Heart left ventricle (tissue), 16 donors: ENCODE measurements around the gene CRYL1. TPM values are rescaled to one million over a fixed set of nuclear protein-coding genes. Genes with fewer than 3 reads are reported as not detected.

Experiments
- ATAC-seq, 4 donors: fragments of 200-7000 bp; cut with Tn5 transposase; one replicate each; pipeline ENCODE4 v1.9.1; 2020 to 2022; ENCODE audit warnings: moderate library complexity in 4 of 4, mild to moderate bottlenecking in 3 of 4, moderate number of reproducible peaks in 1 of 4
- DNase-seq, 5 donors: peaks; one replicate each; pipeline ENCODE4 v3.0.0-alpha.2; 2020
- H3K27ac ChIP-seq, 12 donors: fragments of 200-600 bp; sonication (generic) in 4 of 12; one replicate each; pipeline versions ENCODE4 v1.5.0 to v1.8.0; 2016 to 2022; ENCODE audit warnings: mild to moderate bottlenecking in 2 of 12
- H3K27me3 ChIP-seq, 9 donors: fragments of 200-600 bp; sonication (generic) in 2 of 9; one replicate each; pipeline versions ENCODE4 v1.5.1 to v1.8.0; 2016 to 2022; ENCODE audit warnings: mild to moderate bottlenecking in 3 of 9
- H3K36me3 ChIP-seq, 9 donors: fragments of 200-600 bp; sonication (generic) in 2 of 9; one replicate each; pipeline versions ENCODE4 v1.5.0 to v1.8.0; 2018 to 2022; ENCODE audit warnings: mild to moderate bottlenecking in 2 of 9
- H3K4me1 ChIP-seq, 12 donors: fragments of 200-600 bp; sonication (generic) in 4 of 12; one replicate each; pipeline versions ENCODE4 v1.5.0 to v1.8.0; 2016 to 2022; ENCODE audit warnings: mild to moderate bottlenecking in 3 of 12
- H3K4me3 ChIP-seq, 12 donors: fragments of 200-600 bp; sonication (generic) in 4 of 12; one replicate each; pipeline versions ENCODE4 v1.5.0 to v1.8.0; 2017 to 2022; ENCODE audit warnings: mild to moderate bottlenecking in 9 of 12, moderate library complexity in 4 of 12
- H3K9me3 ChIP-seq, 12 donors: fragments of 200-600 bp; sonication (generic) in 4 of 12; one replicate each; pipeline versions ENCODE4 v1.5.0 to v1.8.0; 2016 to 2022; ENCODE audit warnings: mild to moderate bottlenecking in 1 of 12
- CTCF ChIP-seq, 12 donors: fragments of 200-600 bp; sonication (generic) in 4 of 12; IDR thresholded peaks; one replicate each; pipeline versions ENCODE4 v1.5.0 to v1.8.0; 2018 to 2022; ENCODE audit warnings: antibody characterized with exemption in 12 of 12, mild to moderate bottlenecking in 5 of 12
- POLR2A ChIP-seq, 2 donors: fragments of 450-650 bp; IDR thresholded peaks; one replicate each; pipeline ENCODE4 v1.6.1; 2017; ENCODE audit warnings: antibody characterized with exemption in 2 of 2, mild to moderate bottlenecking in 2 of 2, moderate library complexity in 2 of 2
- WGBS, 4 donors: extraction: QIAGEN DNeasy Blood & Tissue Kit in 2 of 4; methylation state at CpG; one replicate each; pipeline versions ENCODE4 v1.1.5 to v1.1.7; 2013 to 2018; 5-methylcytosine and 5-hydroxymethylcytosine counted together
- intact Hi-C, 10 donors: fragments of 100-400 bp; cut with DNase I; formaldehyde crosslinking; loops; one replicate each; pipeline versions ENCODE4 v1.11.1 to v1.14.2; 2022
- polyA plus RNA-seq, 2 donors: library from polyadenylated mRNA; stranded (reverse); fragments of 200-250 nt; gene quantifications; one replicate each; pipeline ENCODE4 v1.2.3, GENCODE V29; 2013
- total RNA-seq, 9 donors: library from RNA; depleted of rRNA in 2 of 9; stranded (reverse); fragments of >200 nt in 2 of 9; fragmentation: NEBNext Ultra II Directional in 3 of 9; extraction: Animal tissue kit (Norgen Biotek cat#: 25700) in 3 of 9; gene quantifications; one replicate each; pipeline versions ENCODE4 v1.1.0 to v1.2.4, GENCODE V29; 2016 to 2023
- donor health status: ischemic (EF 13 %, LVEDD 7.1; RV severe dilation, severe dysfunction).
- donor health status: healthy with polysubstance abuse.
- donor health status: DM: no; HTN: yes; CAD: no.
- donor health status: DM: no; HTN: no; CAD: no.
- donor health status: ischemic (EF 25% LVEDD 6.9; RV normal size, moderate dysfunction).
- donor health status: ischemic (EF 25% LVEDD 5.7; RV mildly dilated, moderate dysfunction).
- donor health status: healthy.
- donor health status: DM: yes; HTN: yes; CAD: no.
- donor health status: ischemic (EF 35%, LVEDD 5.7; RV mildly dilated, moderate dysfunction).
- donor health status: nonischemic (EF 11% LVEDD 7.7; RV severe dilation, severe dysfunction).
- donor health status: DM: yes; HTN: yes; CAD: no.
- donor health status: PGD.
- donor health status: ischemic (EF 29% LVEDD 5.4; RV normal size, mild dysfunction).
- donor health status: nonischemic (EF 23%, LVEDD 6.1; RV moderate dilation, normal function).

The CRYL1 gene
- total and polyA plus RNA-seq, 11 donors, result 10.7 to 36.5 (median 20.9) TPM

- WGBS, 4 donors, result 93 to 97% (median 94%) methylated on average over 11 to 16 of the region's 16 CpGs
- intact Hi-C loops, result no loop called here
- no peak for DNase-seq
Observed at GRCh38 chr13:20431080-20431479, 94.6 kb downstream of the CRYL1 start.

GRCh38 chr13:20430296-20430695 lies 95.4 kb downstream of the CRYL1 start:
- WGBS, 4 donors, result 91 to 100% (median 95%) methylated on average over 4 of the region's 4 CpGs
- ATAC-seq (no peak), DNase-seq (no peak)
- Histone ChIP-seq H3K4me1 (peaks cover 0 to 20% (median 5%) of the 10 kb centered on the region in 12 donors), H3K36me3 (peaks cover 0 to 21% (median 4%) of the 10 kb centered on the region in 9 donors), H3K9me3 (no peaks in the 10 kb centered on the region), H3K27ac (no peak overlapping the region), H3K4me3 (no peak overlapping the region), H3K27me3 (no peaks in the 10 kb centered on the region)
- TF ChIP-seq POLR2A (IDR thresholded peaks at IDR 0.05) (no peak), CTCF (IDR thresholded peaks at IDR 0.05) (no peak)
- intact Hi-C loops, result no loop called here

More at GRCh38 chr13:20431080-20431479, 94.6 kb downstream of the CRYL1 start:
- TF ChIP-seq CTCF (IDR thresholded peaks at IDR 0.05), result no peak
- H3K9me3 ChIP-seq, result no peaks in the 10 kb centered on the region
- H3K27ac ChIP-seq, result no peak overlapping the region
- peaks cover 0 to 21% (median 4%) of the 10 kb centered on the region in 9 donors for H3K36me3 ChIP-seq
- peaks cover 0 to 13% (median 5%) of the 10 kb centered on the region in 12 donors for H3K4me1 ChIP-seq
- H3K27me3 ChIP-seq, result no peaks in the 10 kb centered on the region
- ATAC-seq, result no peak
- no peak overlapping the region for H3K4me3 ChIP-seq

GRCh38 chr13:20429682-20430081 lies 96.0 kb downstream of the CRYL1 start:
- DNase-seq, result no peak
- no peak for TF ChIP-seq CTCF (IDR thresholded peaks at IDR 0.05)
- no peak for TF ChIP-seq POLR2A (IDR thresholded peaks at IDR 0.05)
- peaks cover 0 to 20% (median 5%) of the 10 kb centered on the region in 12 donors for H3K4me1 ChIP-seq
- H3K27ac ChIP-seq, result no peak overlapping the region
- no peaks in the 10 kb centered on the region for H3K27me3 ChIP-seq
- no peak overlapping the region for H3K4me3 ChIP-seq
- intact Hi-C loops, result no loop called here
- WGBS, 4 donors, result 95 to 98% (median 96%) methylated on average over 8 to 9 of the region's 9 CpGs
- peaks cover 0 to 27% (median 4%) of the 10 kb centered on the region in 9 donors for H3K36me3 ChIP-seq
- H3K9me3 ChIP-seq, result no peaks in the 10 kb centered on the region
- ATAC-seq, result no peak

GRCh38 chr13:20428666-20429644 lies 96.7 kb downstream of the CRYL1 start:
- intact Hi-C loops, result no loop called here
- Histone ChIP-seq H3K27me3 (no peaks in the 10 kb centered on the region), H3K4me3 (no peak overlapping the region), H3K36me3 (peaks cover 0 to 33% (median 4%) of the 10 kb centered on the region in 9 donors), H3K9me3 (no peaks in the 10 kb centered on the region), H3K4me1 (peaks cover 0 to 20% (median 5%) of the 10 kb centered on the region in 12 donors), H3K27ac (no peak overlapping the region)
- ATAC-seq (no peak), DNase-seq (no peak)
- TF ChIP-seq POLR2A (IDR thresholded peaks at IDR 0.05) (no peak), CTCF (IDR thresholded peaks at IDR 0.05) (no peak)
- WGBS, 4 donors, result 88 to 100% (median 91%) methylated on average over 10 to 11 of the region's 11 CpGs
